Stomach (tissue), 9 donors: Measurements from ENCODE around the gene PLXNB2. TPM values are rescaled to one million over a fixed set of nuclear protein-coding genes. Genes with fewer than 3 reads are reported as not detected.

ENCODE experiments used
- DNase-seq, 2 donors: peaks; one replicate each; pipeline versions ENCODE4 v3.0.0 to v3.0.0-alpha.2; 2013 to 2019
- H3K27ac ChIP-seq, 5 donors: fragments of 200-600 bp in 4 of 5; sonication (generic) in 4 of 5; one replicate each; pipeline ENCODE4 v1.5.1; 2013 to 2019; ENCODE audit warnings: mild to moderate bottlenecking in 1 of 5, moderate library complexity in 1 of 5
- H3K27me3 ChIP-seq, 3 donors: fragments of 200-600 bp; sonication (generic); one replicate each; pipeline ENCODE4 v1.5.1; 2017 to 2019; ENCODE audit warnings: mixed run types in 1 of 3
- H3K36me3 ChIP-seq, 4 donors: fragments of 200-600 bp; sonication (generic); 1 replicate in 3 of 4; 2 replicates in 1 of 4; pipeline ENCODE4 v1.5.1; 2016 to 2019
- H3K4me1 ChIP-seq, 4 donors: fragments of 200-600 bp; sonication (generic); one replicate each; pipeline ENCODE4 v1.5.1; 2016 to 2019
- H3K4me3 ChIP-seq, 4 donors: fragments of 200-600 bp; sonication (generic) in 3 of 4; one replicate each; pipeline ENCODE4 v1.5.1; 2016 to 2019; ENCODE audit warnings: mild to moderate bottlenecking in 1 of 4
- H3K9me3 ChIP-seq, 4 donors: fragments of 200-600 bp; sonication (generic); one replicate each; pipeline ENCODE4 v1.5.1; 2016 to 2019
- CTCF ChIP-seq, 7 experiments: fragments of 450-650 bp in 4 of 7; fragments of 200-600 bp in 3 of 7; sonication (generic) in 3 of 7; IDR thresholded peaks; one replicate each; pipeline ENCODE4 v1.5.1; 2016 to 2019; ENCODE audit warnings: antibody characterized with exemption in 7 of 7, control low read depth in 2 of 7, mild to moderate bottlenecking in 1 of 7
- EP300 ChIP-seq: sonication (generic); formaldehyde crosslinking; IDR thresholded peaks from one replicate; pipeline ENCODE4 v1.6.1; 2017; ENCODE audit warnings: antibody characterized with exemption
- POLR2A ChIP-seq, 4 donors: fragments of 450-650 bp; IDR thresholded peaks; one replicate each; pipeline ENCODE4 v1.6.1; 2016; ENCODE audit warnings: antibody characterized with exemption in 4 of 4, control low read depth in 2 of 4, mild to moderate bottlenecking in 1 of 4, moderate library complexity in 1 of 4
- POLR2AphosphoS5 ChIP-seq, 3 donors: sonication (generic); formaldehyde crosslinking; IDR thresholded peaks; one replicate each; pipeline ENCODE4 v1.6.1; 2016; ENCODE audit warnings: antibody characterized with exemption in 3 of 3
- WGBS, 5 donors: extraction: QIAGEN DNeasy Blood & Tissue Kit in 3 of 5; methylation state at CpG; one replicate each; pipeline versions ENCODE4 v1.1.5 to v1.1.7; 2013 to 2018; 5-methylcytosine and 5-hydroxymethylcytosine counted together
- intact Hi-C: fragments of 100-400 bp; cut with DNase I; formaldehyde crosslinking; loops from one replicate; pipeline ENCODE4 v1.15.1; 2023; ENCODE audit warnings: low total_unique reads
- polyA plus RNA-seq, 3 donors: library from polyadenylated mRNA; stranded (reverse); fragments of 200-250 nt; gene quantifications; one replicate each; pipeline ENCODE4 v1.2.3, GENCODE V29; 2013
- total RNA-seq, 5 donors: library from RNA; depleted of rRNA; stranded (reverse); fragments of >200 nt; gene quantifications; one replicate each; pipeline versions ENCODE4 v1.1.0 to v1.2.3, GENCODE V29; 2014 to 2016
- donor health status: healthy with polysubstance abuse.
- donor health status: Bipolar disorder and iron deficiency.
- donor health status: healthy.

PLXNB2 gene
- total and polyA plus RNA-seq, 8 donors: 50.3 to 648 (median 269) TPM

- DNase-seq: peak in 1 of 2 donors; percentile 56
- intact Hi-C loops: loop anchor here (10.0 kb wide), 1 partner anchor 246 kb away; the partner anchor contains the start of genes LMF2 and NCAPH2
- no peak overlapping the region for H3K27ac ChIP-seq
- H3K27me3 ChIP-seq: peaks cover 0 to 59% (median 21%) of the 10 kb centered on the region in 3 donors
- no peak for TF ChIP-seq POLR2A (IDR thresholded peaks at IDR 0.05)
- no peak for TF ChIP-seq EP300
- no peak for TF ChIP-seq POLR2AphosphoS5 (IDR thresholded peaks at IDR 0.05)
- no peak overlapping the region for H3K4me3 ChIP-seq
- 59 to 77% (median 63%) methylated on average over 23 to 24 of the region's 24 CpGs for WGBS, 5 donors
- peaks cover 0 to 12% (median 4%) of the 10 kb centered on the region in 4 donors for H3K36me3 ChIP-seq
- no peaks in the 10 kb centered on the region for H3K9me3 ChIP-seq
- H3K4me1 ChIP-seq: peaks cover 15 to 58% (median 54%) of the 10 kb centered on the region in 4 donors
Measured at GRCh38 chr22:50258361-50259292, 48.8 kb downstream of the PLXNB2 start.

GRCh38 chr22:50257451-50258360 is 49.7 kb downstream of the PLXNB2 start:
- peaks cover 0 to 50% (median 19%) of the 10 kb centered on the region in 3 donors for H3K27me3 ChIP-seq
- intact Hi-C loops: loop anchor here (10.0 kb wide), 1 partner anchor 247 kb away; the partner anchor contains the start of genes LMF2 and NCAPH2
- TF ChIP-seq POLR2AphosphoS5 (IDR thresholded peaks at IDR 0.05) (no peak), EP300 (no peak), POLR2A (IDR thresholded peaks at IDR 0.05) (no peak), CTCF (IDR thresholded peaks at IDR 0.05) (no peak)
- no peaks in the 10 kb centered on the region for H3K9me3 ChIP-seq
- peaks cover 15 to 53% (median 49%) of the 10 kb centered on the region in 4 donors for H3K4me1 ChIP-seq
- 48 to 73% (median 55%) methylated on average over 19 to 31 of the region's 31 CpGs for WGBS, 5 donors
- DNase-seq: peak in 1 of 2 donors; percentile 64
- H3K4me3 ChIP-seq: no peak overlapping the region
- H3K27ac ChIP-seq: no peak overlapping the region
- peaks cover 0 to 12% (median 4%) of the 10 kb centered on the region in 4 donors for H3K36me3 ChIP-seq

GRCh38 chr22:50257041-50257440 is 50.4 kb downstream of the PLXNB2 start:
- Histone ChIP-seq H3K27me3 (peaks cover 0 to 43% (median 12%) of the 10 kb centered on the region in 3 donors), H3K9me3 (no peaks in the 10 kb centered on the region), H3K36me3 (peaks cover 0 to 12% (median 4%) of the 10 kb centered on the region in 4 donors), H3K27ac (no peak overlapping the region), H3K4me1 (peaks cover 14 to 47% (median 46%) of the 10 kb centered on the region in 4 donors), H3K4me3 (no peak overlapping the region)
- WGBS, 5 donors: 63 to 73% (median 69%) methylated on average over 16 of the region's 16 CpGs
- DNase-seq: no peak
- TF ChIP-seq CTCF (IDR thresholded peaks at IDR 0.05) (no peak), EP300 (no peak), POLR2AphosphoS5 (IDR thresholded peaks at IDR 0.05) (no peak), POLR2A (IDR thresholded peaks at IDR 0.05) (no peak)
- intact Hi-C loops: loop anchor here (10.0 kb wide), 1 partner anchor 248 kb away; the partner anchor contains the start of genes LMF2 and NCAPH2

GRCh38 chr22:50256258-50256862 is 51.1 kb downstream of the PLXNB2 start:
- no peak for DNase-seq
- Histone ChIP-seq H3K9me3 (no peaks in the 10 kb centered on the region), H3K36me3 (peaks cover 0 to 12% (median 4%) of the 10 kb centered on the region in 4 donors), H3K27me3 (peaks cover 0 to 36% (median 8%) of the 10 kb centered on the region in 3 donors), H3K4me1 (peaks cover 14 to 49% (median 48%) of the 10 kb centered on the region in 4 donors), H3K4me3 (no peak overlapping the region), H3K27ac (no peak overlapping the region)
- intact Hi-C loops: loop anchor here (10.0 kb wide), 1 partner anchor 248 kb away; the partner anchor contains the start of genes LMF2 and NCAPH2
- 74 to 83% (median 82%) methylated on average over 8 to 12 of the region's 12 CpGs for WGBS, 5 donors
- no peak for TF ChIP-seq POLR2AphosphoS5 (IDR thresholded peaks at IDR 0.05)
- TF ChIP-seq EP300: no peak
- TF ChIP-seq CTCF (IDR thresholded peaks at IDR 0.05): no peak
- TF ChIP-seq POLR2A (IDR thresholded peaks at IDR 0.05): no peak
